Breast epithelium (tissue), 3 donors: ENCODE data around the gene BTF3.

Source experiments
- POLR2A ChIP-seq: fragments of 450-650 bp; IDR thresholded peaks from one replicate; pipeline ENCODE4 v1.6.1; 2016; ENCODE audit warnings: antibody characterized with exemption, mild to moderate bottlenecking, moderate library complexity
- TF ChIP-seq, protein P1 (sequence below), 3 donors: fragments of 450-650 bp; IDR thresholded peaks; one replicate each; pipeline ENCODE4 v1.5.1; 2016 to 2017; ENCODE audit warnings: antibody characterized with exemption in 3 of 3, mild to moderate bottlenecking in 3 of 3, moderate library complexity in 3 of 3

DNA sequence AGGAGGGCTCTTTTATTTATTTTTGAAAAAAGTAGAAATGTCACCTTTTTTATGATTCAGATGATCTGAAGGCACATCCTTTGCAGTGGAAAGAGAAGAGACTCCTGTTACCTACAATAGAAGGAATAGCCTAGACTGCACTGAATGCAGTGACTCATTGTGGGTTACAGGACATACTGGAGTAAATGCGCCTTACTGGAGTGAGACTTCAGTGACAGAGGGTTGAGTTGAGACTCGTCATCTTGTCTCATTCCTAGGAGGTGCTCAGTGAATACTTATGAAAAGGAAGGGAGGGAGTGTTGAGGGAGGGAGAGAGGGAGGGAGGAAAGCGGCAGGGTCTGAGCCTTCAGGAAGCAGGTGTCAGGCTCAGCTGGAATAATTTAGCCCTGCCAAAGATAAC is 42.0 kb downstream of the BTF3 start:
- TF ChIP-seq, protein P1, sequence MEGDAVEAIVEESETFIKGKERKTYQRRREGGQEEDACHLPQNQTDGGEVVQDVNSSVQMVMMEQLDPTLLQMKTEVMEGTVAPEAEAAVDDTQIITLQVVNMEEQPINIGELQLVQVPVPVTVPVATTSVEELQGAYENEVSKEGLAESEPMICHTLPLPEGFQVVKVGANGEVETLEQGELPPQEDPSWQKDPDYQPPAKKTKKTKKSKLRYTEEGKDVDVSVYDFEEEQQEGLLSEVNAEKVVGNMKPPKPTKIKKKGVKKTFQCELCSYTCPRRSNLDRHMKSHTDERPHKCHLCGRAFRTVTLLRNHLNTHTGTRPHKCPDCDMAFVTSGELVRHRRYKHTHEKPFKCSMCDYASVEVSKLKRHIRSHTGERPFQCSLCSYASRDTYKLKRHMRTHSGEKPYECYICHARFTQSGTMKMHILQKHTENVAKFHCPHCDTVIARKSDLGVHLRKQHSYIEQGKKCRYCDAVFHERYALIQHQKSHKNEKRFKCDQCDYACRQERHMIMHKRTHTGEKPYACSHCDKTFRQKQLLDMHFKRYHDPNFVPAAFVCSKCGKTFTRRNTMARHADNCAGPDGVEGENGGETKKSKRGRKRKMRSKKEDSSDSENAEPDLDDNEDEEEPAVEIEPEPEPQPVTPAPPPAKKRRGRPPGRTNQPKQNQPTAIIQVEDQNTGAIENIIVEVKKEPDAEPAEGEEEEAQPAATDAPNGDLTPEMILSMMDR (IDR thresholded peaks at IDR 0.05) = no peak
- no peak for TF ChIP-seq POLR2A
